Cardiac muscle cell (in vitro differentiated cells and primary cell): ENCODE data around the gene EFTUD2. TPM values are rescaled to one million over a fixed set of nuclear protein-coding genes. Genes with fewer than 3 reads are reported as not detected.
A peak's percentile ranks its signal among the peaks of the same experiment; 100 is the strongest.
"Not testable (repeated sequence)": the region's sequence is repeated elsewhere in the genome, so short reads cannot be mapped to it uniquely, and the experiment has no call there.

ENCODE experiments used
- DNase-seq, 2 donors: peaks; one replicate each; pipeline versions ENCODE4 v3.0.0 to v3.0.0-alpha.2; 2010 to 2017; ENCODE audit warnings: low read depth in 1 of 2, low spot score in 1 of 2
- H3K27ac ChIP-seq: fragments of 200-600 bp; sonication (generic); 2 replicates; pipeline ENCODE4 v1.5.1; 2016
- H3K27me3 ChIP-seq: fragments of 200-600 bp; sonication (generic); 2 replicates; pipeline ENCODE4 v1.6.0; 2016; ENCODE audit warnings: control low read depth
- H3K36me3 ChIP-seq: fragments of 200-600 bp; sonication (generic); 2 replicates; pipeline ENCODE4 v1.5.1; 2016; ENCODE audit warnings: control low read depth
- H3K4me1 ChIP-seq: fragments of 200-600 bp; sonication (generic); 2 replicates; pipeline ENCODE4 v1.8.1; 2017; ENCODE audit warnings: low read depth, mild to moderate bottlenecking, mixed run types
- H3K4me3 ChIP-seq: fragments of 200-600 bp; sonication (generic); 2 replicates; pipeline ENCODE4 v1.5.1; 2016; ENCODE audit warnings: mild to moderate bottlenecking
- H3K9me3 ChIP-seq: fragments of 200-600 bp; sonication (generic); 2 replicates; pipeline ENCODE4 v1.5.1; 2017; ENCODE audit warnings: low read depth, mild to moderate bottlenecking, control low read depth
- polyA plus RNA-seq: library from polyadenylated mRNA; unstranded; fragments of >200 nt; fragmentation: Nextera tagmentation; extraction: Ambion mirVana; gene quantifications from 2 replicates; pipeline ENCODE4 v1.2.1, GENCODE V29; 2016
- total RNA-seq: library from RNA; depleted of rRNA; stranded (reverse); fragments of >200 nt; gene quantifications from 2 replicates; pipeline ENCODE4 v1.2.3, GENCODE V29; 2016
- TF ChIP-seq, protein P1 (sequence below): IDR thresholded peaks from 2 replicates; pipeline ENCODE4 v1.5.1; 2012; ENCODE audit warnings: low read depth, mild to moderate bottlenecking, low read length

EFTUD2 gene
- total and polyA plus RNA-seq, 2 experiments from 2014 or later, result 105 to 151 TPM

- H3K4me3 ChIP-seq, result no peak overlapping the region
- H3K27ac ChIP-seq, result no peak overlapping the region
- H3K4me1 ChIP-seq, result no peaks in the 10 kb centered on the region
- H3K27me3 ChIP-seq, result no peaks in the 10 kb centered on the region
- TF ChIP-seq, protein P1, sequence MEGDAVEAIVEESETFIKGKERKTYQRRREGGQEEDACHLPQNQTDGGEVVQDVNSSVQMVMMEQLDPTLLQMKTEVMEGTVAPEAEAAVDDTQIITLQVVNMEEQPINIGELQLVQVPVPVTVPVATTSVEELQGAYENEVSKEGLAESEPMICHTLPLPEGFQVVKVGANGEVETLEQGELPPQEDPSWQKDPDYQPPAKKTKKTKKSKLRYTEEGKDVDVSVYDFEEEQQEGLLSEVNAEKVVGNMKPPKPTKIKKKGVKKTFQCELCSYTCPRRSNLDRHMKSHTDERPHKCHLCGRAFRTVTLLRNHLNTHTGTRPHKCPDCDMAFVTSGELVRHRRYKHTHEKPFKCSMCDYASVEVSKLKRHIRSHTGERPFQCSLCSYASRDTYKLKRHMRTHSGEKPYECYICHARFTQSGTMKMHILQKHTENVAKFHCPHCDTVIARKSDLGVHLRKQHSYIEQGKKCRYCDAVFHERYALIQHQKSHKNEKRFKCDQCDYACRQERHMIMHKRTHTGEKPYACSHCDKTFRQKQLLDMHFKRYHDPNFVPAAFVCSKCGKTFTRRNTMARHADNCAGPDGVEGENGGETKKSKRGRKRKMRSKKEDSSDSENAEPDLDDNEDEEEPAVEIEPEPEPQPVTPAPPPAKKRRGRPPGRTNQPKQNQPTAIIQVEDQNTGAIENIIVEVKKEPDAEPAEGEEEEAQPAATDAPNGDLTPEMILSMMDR, result no peak
- H3K9me3 ChIP-seq, result no peaks in the 10 kb centered on the region
- peak in 1 of 2 donors; percentile 76 for DNase-seq
- H3K36me3 ChIP-seq, result no peaks in the 10 kb centered on the region
Measured at GRCh38 chr17:44820631-44821212, 78.5 kb downstream of the EFTUD2 start.

GRCh38 chr17:44818508-44818907 is 80.7 kb downstream of the EFTUD2 start:
- not testable (repeated sequence) for DNase-seq, H3K4me3 ChIP-seq, H3K9me3 ChIP-seq, H3K27ac ChIP-seq, H3K36me3 ChIP-seq, H3K4me1 ChIP-seq, H3K27me3 ChIP-seq

DNA sequence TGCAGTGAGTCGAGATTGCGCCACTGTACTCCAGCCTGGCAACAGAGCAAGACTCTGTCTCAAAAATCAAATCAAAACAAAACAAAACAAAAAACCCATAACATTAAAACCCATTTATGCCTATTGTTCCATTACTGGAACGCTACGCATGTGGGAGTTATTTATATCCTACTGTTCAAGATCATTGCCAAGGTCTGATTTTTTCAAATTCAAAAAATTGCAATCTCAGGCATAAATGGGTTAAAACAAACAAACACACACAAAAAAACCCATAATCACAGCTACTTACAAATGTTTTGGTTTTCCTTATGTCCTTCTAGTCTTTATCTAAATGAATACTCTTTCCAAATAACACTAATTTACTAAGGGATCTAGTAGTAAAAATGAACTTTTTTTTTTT is 87.0 kb downstream of the EFTUD2 start:
- no peak overlapping the region for H3K27ac ChIP-seq
- H3K4me3 ChIP-seq, result no peak overlapping the region
- no peaks in the 10 kb centered on the region for H3K9me3 ChIP-seq
- TF ChIP-seq, protein P1, result no peak
- no peak for DNase-seq
- no peaks in the 10 kb centered on the region for H3K27me3 ChIP-seq
- H3K4me1 ChIP-seq, result no peaks in the 10 kb centered on the region
- no peaks in the 10 kb centered on the region for H3K36me3 ChIP-seq

- not testable (repeated sequence) for H3K27ac ChIP-seq, DNase-seq
Measured at GRCh38 chr17:44808656-44809388, 90.4 kb downstream of the EFTUD2 start.

DNA sequence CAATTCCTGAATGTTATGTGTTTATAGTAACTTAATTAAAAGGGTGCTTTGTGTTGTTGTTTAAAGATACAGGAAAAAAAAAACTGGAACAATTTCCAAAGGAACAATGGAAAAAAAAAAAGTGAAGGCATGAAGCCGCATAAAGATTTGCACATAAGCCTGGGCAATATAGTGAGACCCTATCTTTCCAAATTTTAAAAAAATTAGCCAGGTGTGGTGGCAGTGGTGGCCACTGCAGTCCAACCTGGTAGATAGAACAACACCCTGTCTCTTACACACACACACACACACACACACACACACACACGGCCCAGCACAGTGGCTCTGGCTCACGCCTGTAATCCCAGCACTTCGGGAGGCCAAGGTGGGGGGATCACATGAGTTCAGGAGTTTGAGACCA is 91.1 kb downstream of the EFTUD2 start:
- H3K4me3 ChIP-seq, result no peak overlapping the region
- H3K27ac ChIP-seq, result peak overlapping the region; percentile 28
- peaks cover 19% of the 10 kb centered on the region for H3K36me3 ChIP-seq
- no peaks in the 10 kb centered on the region for H3K9me3 ChIP-seq
- TF ChIP-seq, protein P1, result no peak
- no peak for DNase-seq
- H3K4me1 ChIP-seq, result peaks cover under 1% of the 10 kb centered on the region
- no peaks in the 10 kb centered on the region for H3K27me3 ChIP-seq

More at GRCh38 chr17:44808656-44809388, 90.4 kb downstream of the EFTUD2 start:
- H3K9me3 ChIP-seq, H3K4me3 ChIP-seq, H3K27me3 ChIP-seq, H3K4me1 ChIP-seq: not testable (repeated sequence)
- H3K36me3 ChIP-seq, result peaks cover 17% of the 10 kb centered on the region

DNA sequence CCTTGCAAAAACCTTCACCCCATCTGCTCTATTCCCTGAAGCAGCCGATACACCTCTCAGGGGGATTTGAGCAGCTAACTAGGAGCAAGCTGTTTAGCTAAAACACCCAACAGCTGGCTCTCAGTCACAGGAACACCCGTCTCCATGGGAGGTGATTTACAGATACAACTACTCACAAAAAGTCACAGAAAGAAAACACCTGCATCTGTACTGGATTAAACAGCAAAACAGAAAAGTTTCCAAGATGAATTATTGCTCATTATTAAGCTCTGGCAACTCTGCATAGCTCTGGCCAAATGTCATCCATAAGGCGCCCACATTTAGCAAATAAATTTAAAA is 91.5 kb downstream of the EFTUD2 start:
- Histone ChIP-seq H3K4me1 (peaks cover 4% of the 10 kb centered on the region), H3K36me3 (peaks cover 19% of the 10 kb centered on the region), H3K9me3 (no peaks in the 10 kb centered on the region), H3K27me3 (no peaks in the 10 kb centered on the region), H3K27ac (peak overlapping the region; percentile 28), H3K4me3 (no peak overlapping the region)
- no peak for DNase-seq
- TF ChIP-seq, protein P1, result no peak
